ENCODE measurements around the gene ZNF91. TPM values are rescaled to one million over a fixed set of nuclear protein-coding genes. Genes with fewer than 3 reads are reported as not detected.
"Not testable (repeated sequence)": the region's sequence is repeated elsewhere in the genome, so short reads cannot be mapped to it uniquely, and the experiment has no call there.

Gene ZNF91
- total and polyA plus RNA-seq, 11 donors: 9.5 to 302 (median 147) TPM

DNA sequence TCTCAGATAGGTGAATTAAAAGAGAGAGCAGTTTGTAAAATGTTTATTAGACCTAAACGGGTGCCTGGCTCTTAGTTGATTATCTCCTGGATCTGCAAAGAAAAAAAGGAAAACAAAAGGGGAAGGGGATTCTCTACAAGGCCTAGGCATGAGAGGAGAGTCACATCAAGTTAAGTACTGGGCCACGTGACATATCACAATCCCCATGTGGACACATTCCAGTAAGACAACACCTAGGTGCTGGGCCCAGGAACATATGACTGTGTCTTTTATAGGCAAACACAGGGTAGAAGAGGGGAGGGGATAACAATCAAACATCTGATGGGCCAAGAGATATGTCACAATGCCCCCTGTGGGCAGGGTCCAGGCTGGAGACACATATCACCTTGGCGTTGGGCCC lies 4.2 kb upstream of the ZNF91 start:
- Histone ChIP-seq H3K27me3 (no peaks in the 10 kb centered on the region), H3K4me3 (no peak overlapping the region), H3K36me3 (no peaks in the 10 kb centered on the region), H3K9me3 (no peaks in the 10 kb centered on the region), H3K4me1 (peaks cover 0 to 6% (median 5%) of the 10 kb centered on the region in 12 donors), H3K27ac (no peak overlapping the region)
- no peak for ATAC-seq
- no peak for TF ChIP-seq POLR2A (IDR thresholded peaks at IDR 0.05)
- TF ChIP-seq, protein P1, sequence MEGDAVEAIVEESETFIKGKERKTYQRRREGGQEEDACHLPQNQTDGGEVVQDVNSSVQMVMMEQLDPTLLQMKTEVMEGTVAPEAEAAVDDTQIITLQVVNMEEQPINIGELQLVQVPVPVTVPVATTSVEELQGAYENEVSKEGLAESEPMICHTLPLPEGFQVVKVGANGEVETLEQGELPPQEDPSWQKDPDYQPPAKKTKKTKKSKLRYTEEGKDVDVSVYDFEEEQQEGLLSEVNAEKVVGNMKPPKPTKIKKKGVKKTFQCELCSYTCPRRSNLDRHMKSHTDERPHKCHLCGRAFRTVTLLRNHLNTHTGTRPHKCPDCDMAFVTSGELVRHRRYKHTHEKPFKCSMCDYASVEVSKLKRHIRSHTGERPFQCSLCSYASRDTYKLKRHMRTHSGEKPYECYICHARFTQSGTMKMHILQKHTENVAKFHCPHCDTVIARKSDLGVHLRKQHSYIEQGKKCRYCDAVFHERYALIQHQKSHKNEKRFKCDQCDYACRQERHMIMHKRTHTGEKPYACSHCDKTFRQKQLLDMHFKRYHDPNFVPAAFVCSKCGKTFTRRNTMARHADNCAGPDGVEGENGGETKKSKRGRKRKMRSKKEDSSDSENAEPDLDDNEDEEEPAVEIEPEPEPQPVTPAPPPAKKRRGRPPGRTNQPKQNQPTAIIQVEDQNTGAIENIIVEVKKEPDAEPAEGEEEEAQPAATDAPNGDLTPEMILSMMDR (IDR thresholded peaks at IDR 0.05): no peak
- 85 to 92% (median 89%) methylated on average over 3 of the region's 3 CpGs for WGBS, 4 donors
- DNase-seq: no peak
- intact Hi-C loops (cut with DNase I): loop anchor here in 4 of 10 donors (10.0 kb wide), 3 partner anchors 285 to 685 kb away; partner anchors contain the start of genes ZNF675 (in 3 of the 4) and ZNF254 (in 1 of the 4)

DNA sequence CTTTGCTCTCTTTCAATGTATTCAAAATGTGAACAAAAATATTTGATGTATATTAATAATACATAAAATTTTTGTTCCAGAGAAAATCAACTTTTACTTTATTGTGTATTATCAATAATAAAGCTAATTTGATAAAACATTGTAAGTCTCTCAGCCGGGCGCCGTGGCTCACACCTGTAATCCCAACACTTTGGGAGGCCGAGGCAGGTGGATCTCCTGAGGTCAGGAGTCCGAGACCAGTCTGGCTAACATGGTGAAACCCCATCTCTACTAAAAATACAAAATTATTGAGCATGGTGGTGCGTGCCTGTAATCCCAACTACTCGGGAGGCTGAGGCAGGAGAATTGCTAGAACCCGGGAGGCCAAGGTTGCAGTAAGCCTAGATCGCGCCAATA lies 449 bp upstream of the ZNF91 start:
- not testable (repeated sequence) for H3K27me3 ChIP-seq, ATAC-seq, DNase-seq, H3K9me3 ChIP-seq
- intact Hi-C loops (cut with DNase I): loop anchor here in 4 of 10 donors (2.0 to 10.0 kb wide), 4 partner anchors 123 to 689 kb away; partner anchors contain the start of genes ZNF675 (in 3 of the 4) and ZNF254 (in 1 of the 4)
- Histone ChIP-seq H3K27ac (peak overlapping the region in 11 of 12 donors; percentile 42 to 97 (median 93)), H3K4me1 (peaks cover 3 to 42% (median 31%) of the 10 kb centered on the region in 12 donors), H3K4me3 (peak overlapping the region in 9 of 12 donors; percentile 80 to 92 (median 88)), H3K36me3 (peaks cover 0 to 14% (median 0%) of the 10 kb centered on the region in 9 donors)
- WGBS, 4 donors: 87 to 90% (median 89%) methylated on average over 10 of the region's 10 CpGs

DNA sequence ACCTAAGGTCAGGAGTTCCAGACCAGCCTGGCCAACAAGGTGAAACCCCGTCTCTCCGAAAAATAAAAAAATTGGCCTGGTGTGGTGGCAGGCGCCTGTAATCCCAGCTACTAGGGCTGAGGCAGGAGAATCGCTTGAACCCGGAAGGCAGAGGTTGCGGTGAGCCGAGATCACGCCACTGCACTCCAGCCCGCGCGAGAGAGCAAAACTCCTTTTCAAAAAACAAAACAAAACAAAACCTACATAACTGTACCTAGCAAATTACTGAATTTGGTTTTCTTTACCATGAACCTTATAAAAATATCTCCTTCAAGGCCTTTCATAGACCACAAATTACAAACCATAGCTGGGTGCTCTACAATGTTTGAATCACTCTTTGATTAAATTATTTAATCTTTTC lies 760 bp downstream of the ZNF91 start:
- ATAC-seq (peak in 3 of 4 donors; percentile 22 to 60 (median 52)), DNase-seq (peak in 2 of 5 donors; percentile 39 to 45)
- Histone ChIP-seq H3K27ac (peak overlapping the region; percentile 86 to 97 (median 94)), H3K36me3 (peaks cover 0 to 14% (median 0%) of the 10 kb centered on the region in 9 donors), H3K27me3 (no peaks in the 10 kb centered on the region), H3K9me3 (no peaks in the 10 kb centered on the region), H3K4me1 (peaks cover 3 to 49% (median 32%) of the 10 kb centered on the region in 12 donors), H3K4me3 (peak overlapping the region; percentile 70 to 92 (median 88))
- intact Hi-C loops (cut with DNase I): loop anchor here in 4 of 10 donors (2.0 to 10.0 kb wide), 4 partner anchors 122 to 690 kb away; partner anchors contain the start of genes ZNF675 (in 3 of the 4) and ZNF254 (in 1 of the 4)
- WGBS, 4 donors: 2 to 3% (median 2%) methylated on average over 11 of the region's 11 CpGs
- TF ChIP-seq POLR2A (IDR thresholded peaks at IDR 0.05): no peak
- TF ChIP-seq, protein P1 (IDR thresholded peaks at IDR 0.05): no peak

DNA sequence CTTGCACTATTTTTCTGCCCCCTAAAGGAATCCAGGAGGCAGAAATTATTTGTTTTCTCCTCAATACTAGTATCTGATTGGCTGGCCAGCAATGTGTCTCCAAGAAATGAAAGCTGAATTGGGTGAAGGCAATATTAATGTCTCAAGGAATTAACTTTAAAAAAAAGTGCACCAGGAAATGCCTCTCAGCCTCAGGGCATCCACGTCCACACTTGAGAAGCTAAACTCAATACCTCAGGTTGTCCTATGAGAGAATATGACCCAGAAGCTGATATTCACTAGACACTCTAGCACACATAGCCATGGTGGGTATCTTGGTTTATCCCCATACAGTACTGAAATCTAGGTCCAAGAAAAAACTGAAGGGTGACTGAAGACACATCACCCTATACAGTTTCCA lies 2.1 kb downstream of the ZNF91 start:
- TF ChIP-seq, protein P1 (IDR thresholded peaks at IDR 0.05): no peak
- no peak for TF ChIP-seq POLR2A (IDR thresholded peaks at IDR 0.05)
- no peak for DNase-seq
- ATAC-seq: no peak
- Histone ChIP-seq H3K9me3 (peaks cover 0 to 1% (median 0%) of the 10 kb centered on the region in 12 donors), H3K4me1 (peaks cover 3 to 56% (median 35%) of the 10 kb centered on the region in 12 donors), H3K4me3 (peak overlapping the region in 5 of 12 donors; percentile 82 to 92 (median 89)), H3K27me3 (no peaks in the 10 kb centered on the region), H3K27ac (peak overlapping the region in 3 of 12 donors; percentile 31 to 96 (median 94)), H3K36me3 (peaks cover 0 to 27% (median 9%) of the 10 kb centered on the region in 9 donors)
- intact Hi-C loops (cut with DNase I): loop anchor here in 4 of 10 donors (10.0 kb wide), 3 partner anchors 292 to 692 kb away; partner anchors contain the start of genes ZNF675 (in 3 of the 4) and ZNF254 (in 1 of the 4)
- WGBS, 4 donors: 32 to 41% (median 39%) methylated on average over 1 of the region's 1 CpG
